Colonic mucosa (tissue), 4 donors: Measurements from ENCODE around the gene CELF1. TPM values are rescaled to one million over a fixed set of nuclear protein-coding genes. Genes with fewer than 3 reads are reported as not detected.

Experiments
- DNase-seq: peaks from one replicate; pipeline ENCODE4 v3.0.0-alpha.2; 2020
- H3K27ac ChIP-seq: fragments of 200-600 bp; one replicate; pipeline ENCODE4 v1.8.0; 2021
- H3K27me3 ChIP-seq: fragments of 200-600 bp; one replicate; pipeline ENCODE4 v1.8.0; 2021
- H3K36me3 ChIP-seq: fragments of 200-600 bp; one replicate; pipeline ENCODE4 v1.8.0; 2021
- H3K4me1 ChIP-seq: fragments of 200-600 bp; one replicate; pipeline ENCODE4 v1.8.0; 2021; ENCODE audit warnings: mild to moderate bottlenecking
- H3K4me3 ChIP-seq: fragments of 200-600 bp; one replicate; pipeline ENCODE4 v1.8.0; 2021
- H3K9ac ChIP-seq, 2 donors: one replicate each; pipeline ENCODE4 v1.7.0; 2013; ENCODE audit warnings: control low read depth in 2 of 2, low read depth in 2 of 2, low read length in 2 of 2
- H3K9me3 ChIP-seq: fragments of 200-600 bp; one replicate; pipeline ENCODE4 v1.8.0; 2021
- intact Hi-C: fragments of 100-400 bp; cut with DNase I; formaldehyde crosslinking; loops from one replicate; pipeline ENCODE4 v1.14.1; 2022
- total RNA-seq, 2 donors: library from RNA; stranded (reverse); fragmentation: NEBNext Ultra II Directional in 1 of 2; extraction: Animal tissue kit (Norgen Biotek cat#: 25700) in 1 of 2; gene quantifications; one replicate each; pipeline ENCODE4 v1.2.1, GENCODE V29; 2021
- TF ChIP-seq, protein P1 (sequence below): fragments of 200-600 bp; IDR thresholded peaks from one replicate; pipeline ENCODE4 v1.8.0; 2022; ENCODE audit warnings: antibody characterized with exemption, mild to moderate bottlenecking
- donor health status: healthy.
- donor health status: DM: no; HTN: no; CAD: no.
- donor health status: DM: no; HTN: no; CAD: no.

Gene CELF1
- total RNA-seq, 2 donors from 2014 or later, result 76.1 to 96.8 TPM

DNA sequence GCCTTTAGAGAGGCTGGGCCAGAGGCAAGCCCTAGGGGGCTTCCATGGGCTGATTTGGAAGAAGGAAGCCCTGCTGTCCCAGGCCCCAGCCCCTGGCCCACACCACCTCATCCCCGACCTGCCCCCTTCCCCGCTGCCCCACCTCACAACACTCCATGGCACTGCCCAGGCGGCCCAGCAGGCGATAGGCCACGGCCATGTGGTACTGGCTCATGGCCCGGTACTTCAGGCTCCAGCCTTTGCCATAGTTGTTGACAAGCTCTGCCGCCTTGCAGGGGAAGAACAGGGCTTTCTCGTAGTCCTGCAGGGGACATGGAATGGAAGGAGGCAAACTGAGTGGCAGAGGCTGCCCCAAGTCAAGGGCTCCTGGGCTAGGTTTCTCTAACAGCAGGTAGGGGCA is 110.4 kb downstream of the CELF1 start:
- intact Hi-C loops, result no loop called here
- H3K36me3 ChIP-seq, result no peaks in the 10 kb centered on the region
- no peak overlapping the region for H3K9ac ChIP-seq
- no peaks in the 10 kb centered on the region for H3K9me3 ChIP-seq
- H3K4me3 ChIP-seq, result no peak overlapping the region
- no peaks in the 10 kb centered on the region for H3K4me1 ChIP-seq
- DNase-seq, result no peak
- H3K27me3 ChIP-seq, result no peaks in the 10 kb centered on the region
- no peak overlapping the region for H3K27ac ChIP-seq
- TF ChIP-seq, protein P1, sequence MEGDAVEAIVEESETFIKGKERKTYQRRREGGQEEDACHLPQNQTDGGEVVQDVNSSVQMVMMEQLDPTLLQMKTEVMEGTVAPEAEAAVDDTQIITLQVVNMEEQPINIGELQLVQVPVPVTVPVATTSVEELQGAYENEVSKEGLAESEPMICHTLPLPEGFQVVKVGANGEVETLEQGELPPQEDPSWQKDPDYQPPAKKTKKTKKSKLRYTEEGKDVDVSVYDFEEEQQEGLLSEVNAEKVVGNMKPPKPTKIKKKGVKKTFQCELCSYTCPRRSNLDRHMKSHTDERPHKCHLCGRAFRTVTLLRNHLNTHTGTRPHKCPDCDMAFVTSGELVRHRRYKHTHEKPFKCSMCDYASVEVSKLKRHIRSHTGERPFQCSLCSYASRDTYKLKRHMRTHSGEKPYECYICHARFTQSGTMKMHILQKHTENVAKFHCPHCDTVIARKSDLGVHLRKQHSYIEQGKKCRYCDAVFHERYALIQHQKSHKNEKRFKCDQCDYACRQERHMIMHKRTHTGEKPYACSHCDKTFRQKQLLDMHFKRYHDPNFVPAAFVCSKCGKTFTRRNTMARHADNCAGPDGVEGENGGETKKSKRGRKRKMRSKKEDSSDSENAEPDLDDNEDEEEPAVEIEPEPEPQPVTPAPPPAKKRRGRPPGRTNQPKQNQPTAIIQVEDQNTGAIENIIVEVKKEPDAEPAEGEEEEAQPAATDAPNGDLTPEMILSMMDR, result no peak

- intact Hi-C loops, result no loop called here
Measured at GRCh38 chr11:47441421-47441820, 111.5 kb downstream of the CELF1 start.

DNA sequence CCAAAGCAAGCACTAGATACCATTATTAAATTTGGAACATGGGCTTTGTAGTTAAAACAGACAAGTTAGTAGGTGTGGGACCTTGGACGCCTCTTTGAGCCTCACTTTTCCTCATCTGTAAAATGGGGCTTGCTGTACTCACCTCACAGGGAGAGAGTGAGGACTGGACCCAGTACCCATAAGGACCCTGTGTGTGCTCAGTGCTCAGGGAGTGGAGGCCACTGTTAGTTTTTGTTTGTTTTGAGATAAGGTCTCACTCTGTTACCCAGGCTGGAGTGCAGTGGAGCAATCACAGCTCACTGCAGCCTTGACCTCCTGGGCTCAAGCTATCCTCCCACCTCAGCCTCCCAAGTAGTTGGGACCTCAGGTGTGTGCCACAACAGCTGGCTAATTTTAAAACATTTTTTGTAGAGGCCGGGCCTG is 112.9 kb downstream of the CELF1 start:
- Histone ChIP-seq H3K27ac (no peak overlapping the region), H3K36me3 (no peaks in the 10 kb centered on the region), H3K4me1 (no peaks in the 10 kb centered on the region), H3K4me3 (no peak overlapping the region), H3K27me3 (no peaks in the 10 kb centered on the region), H3K9me3 (no peaks in the 10 kb centered on the region), H3K9ac (no peak overlapping the region)
- DNase-seq, result no peak
- intact Hi-C loops, result no loop called here
- TF ChIP-seq, protein P1, result no peak

More at GRCh38 chr11:47441421-47441820, 111.5 kb downstream of the CELF1 start:
- H3K27me3 ChIP-seq, result no peaks in the 10 kb centered on the region
- DNase-seq, result no peak
- H3K4me3 ChIP-seq, result no peak overlapping the region
- no peaks in the 10 kb centered on the region for H3K4me1 ChIP-seq
- H3K27ac ChIP-seq, result no peak overlapping the region
- no peaks in the 10 kb centered on the region for H3K36me3 ChIP-seq
- H3K9me3 ChIP-seq, result no peaks in the 10 kb centered on the region
- TF ChIP-seq, protein P1, result no peak
- H3K9ac ChIP-seq, result no peak overlapping the region

- TF ChIP-seq, protein P1, result no peak
- no peak for DNase-seq
- Histone ChIP-seq H3K36me3 (no peaks in the 10 kb centered on the region), H3K4me3 (no peak overlapping the region), H3K27me3 (no peaks in the 10 kb centered on the region), H3K4me1 (no peaks in the 10 kb centered on the region), H3K9me3 (no peaks in the 10 kb centered on the region), H3K27ac (no peak overlapping the region), H3K9ac (no peak overlapping the region)
- intact Hi-C loops, result no loop called here
Measured at GRCh38 chr11:47438721-47439120, 114.2 kb downstream of the CELF1 start.

DNA sequence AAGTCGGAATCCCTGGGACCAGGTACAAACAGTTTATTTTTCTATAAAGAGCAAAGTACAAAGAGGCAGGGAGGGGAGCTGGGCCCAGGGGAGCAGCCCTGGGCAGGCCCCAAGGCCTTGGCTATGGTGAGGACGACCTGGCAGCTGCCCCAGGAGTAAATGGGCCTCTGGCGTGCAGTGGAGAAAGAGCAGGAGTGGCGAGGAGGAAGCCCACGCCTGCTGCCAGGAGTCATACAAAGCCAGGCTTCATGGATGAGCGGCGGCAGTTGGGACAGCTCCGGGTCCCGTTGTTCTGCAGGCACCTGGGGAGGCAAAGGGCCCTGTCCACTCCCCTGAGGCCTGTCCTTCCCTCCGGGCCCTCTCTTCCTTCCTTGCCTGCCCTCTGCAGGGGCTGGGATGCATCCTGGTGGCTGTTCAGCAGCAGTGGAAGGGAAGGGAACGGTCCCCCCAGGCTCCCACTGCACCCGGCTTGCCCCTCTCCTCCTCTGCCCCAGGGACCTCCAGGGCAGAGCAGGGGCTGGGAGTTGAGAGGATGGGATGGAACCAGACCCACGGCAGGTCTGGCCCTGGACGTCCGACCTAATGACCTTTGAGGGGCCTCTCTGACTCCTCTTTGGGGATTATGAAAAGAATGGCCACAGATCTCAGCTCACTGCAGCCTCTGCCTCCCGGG is 115.0 kb downstream of the CELF1 start:
- no peak overlapping the region for H3K9ac ChIP-seq
- no peak overlapping the region for H3K27ac ChIP-seq
- DNase-seq, result no peak
- no peaks in the 10 kb centered on the region for H3K9me3 ChIP-seq
- H3K4me3 ChIP-seq, result no peak overlapping the region
- H3K4me1 ChIP-seq, result no peaks in the 10 kb centered on the region
- H3K36me3 ChIP-seq, result no peaks in the 10 kb centered on the region
- intact Hi-C loops, result no loop called here
- no peaks in the 10 kb centered on the region for H3K27me3 ChIP-seq
- TF ChIP-seq, protein P1, result no peak
